ENCODE results near the gene TWIST2. TPM values are rescaled to one million over a fixed set of nuclear protein-coding genes. Genes with fewer than 3 reads are reported as not detected.

Gene TWIST2
- total RNA-seq, 1 donor from 2014 or later: 21.8 TPM

- DNase-seq: no peak
Observed at GRCh38 chr2:238838786-238839327, 9.0 kb upstream of the TWIST2 start.

DNA sequence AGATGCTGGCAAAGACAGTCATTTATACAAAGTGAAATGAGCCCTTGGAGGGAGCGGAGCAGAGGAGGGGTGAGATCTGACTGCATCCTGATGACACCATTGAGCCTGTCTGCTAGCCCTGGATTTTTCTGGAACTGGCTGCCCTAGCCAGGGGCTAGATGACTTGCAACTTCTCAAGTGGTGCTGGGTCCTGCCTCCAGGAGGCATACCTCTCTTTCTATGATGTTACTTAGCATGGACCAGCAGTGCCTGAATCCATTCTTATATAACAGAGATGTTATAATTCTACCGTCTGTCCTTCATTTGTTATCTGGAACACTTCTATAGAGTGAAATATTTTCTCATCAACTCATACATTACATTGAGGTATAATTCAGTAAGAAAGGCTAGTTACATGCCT lies 8.5 kb upstream of the TWIST2 start:
- DNase-seq: no peak

- peak; percentile 30 for DNase-seq
Observed at GRCh38 chr2:238841542-238842164, 6.2 kb upstream of the TWIST2 start.

GRCh38 chr2:238843476-238843875 lies 4.4 kb upstream of the TWIST2 start:
- DNase-seq: no peak

GRCh38 chr2:238845583-238846377 lies 2.1 kb upstream of the TWIST2 start:
- DNase-seq: no peak

DNA sequence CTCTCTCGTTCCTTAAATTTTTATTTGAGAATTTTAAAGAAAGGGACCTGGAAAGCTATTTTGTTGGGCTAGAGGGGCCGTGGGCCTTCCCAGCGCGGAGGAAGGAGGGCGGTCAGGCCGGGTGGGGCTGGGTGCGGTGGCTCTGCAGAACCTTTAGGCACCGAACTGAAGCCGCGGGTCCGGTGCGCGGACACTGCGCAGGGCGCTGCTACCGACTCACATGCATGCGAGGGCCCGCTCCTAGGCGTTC lies 1.6 kb upstream of the TWIST2 start:
- DNase-seq: no peak

DNA sequence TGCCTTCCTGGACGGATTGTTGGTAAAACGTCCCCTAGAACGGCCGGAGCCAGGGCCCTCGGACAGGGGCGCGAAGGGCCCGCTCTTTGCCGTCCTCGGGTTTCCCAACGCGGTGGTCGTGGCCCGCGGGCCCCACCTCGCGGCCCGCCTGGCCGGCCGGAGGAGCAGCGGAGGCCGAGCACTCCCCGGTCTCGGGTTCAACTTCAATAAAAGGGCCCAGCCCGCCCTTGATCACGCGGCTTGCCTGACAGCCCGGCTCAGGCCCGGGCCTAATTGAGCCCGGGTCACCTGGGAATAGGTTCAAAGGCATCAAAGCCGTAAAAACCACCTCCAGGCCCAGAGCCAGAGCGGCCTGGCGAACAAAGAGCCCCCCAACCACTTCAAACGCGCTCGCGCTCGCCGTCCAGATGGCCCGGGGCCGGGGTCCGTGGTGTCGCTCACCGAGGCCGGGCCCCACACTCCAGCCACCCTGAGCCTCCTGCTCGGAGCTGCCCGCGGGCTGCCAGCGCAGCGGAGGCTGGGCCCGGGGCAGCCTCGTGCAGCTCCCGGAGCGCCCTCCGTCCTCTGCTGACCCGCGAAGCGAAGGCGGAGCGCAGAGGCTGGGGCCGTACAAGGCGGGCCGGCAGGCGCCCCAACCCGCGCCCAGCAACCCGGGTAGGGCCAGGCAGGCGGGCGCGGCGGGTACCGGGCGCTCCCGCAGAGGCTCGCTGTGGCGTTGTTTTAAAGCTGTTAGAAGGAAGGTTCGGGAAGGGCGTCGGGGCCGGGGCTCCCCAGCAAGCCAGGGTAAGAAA lies 1.1 kb upstream of the TWIST2 start:
- DNase-seq: peak; percentile 33

DNA sequence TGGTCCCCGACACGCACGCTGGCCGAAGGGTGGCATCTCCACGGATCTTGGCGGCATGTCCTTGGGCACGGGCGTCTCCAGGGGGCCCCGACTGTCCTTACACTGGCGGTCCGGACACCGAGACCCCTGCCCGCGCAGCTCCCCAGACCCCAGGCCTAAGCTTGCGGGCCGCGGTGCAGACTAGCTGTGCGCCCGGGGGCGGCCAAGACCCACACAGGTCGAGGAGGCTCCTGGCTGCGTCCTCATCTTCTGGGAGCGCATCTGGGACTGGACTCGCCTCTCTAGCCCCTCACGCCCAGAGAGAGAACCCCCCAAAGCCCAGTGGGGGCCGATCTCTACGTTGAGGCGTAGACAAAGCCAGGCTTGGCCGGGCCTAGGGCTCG lies 475 bp upstream of the TWIST2 start:
- no peak for DNase-seq

DNA sequence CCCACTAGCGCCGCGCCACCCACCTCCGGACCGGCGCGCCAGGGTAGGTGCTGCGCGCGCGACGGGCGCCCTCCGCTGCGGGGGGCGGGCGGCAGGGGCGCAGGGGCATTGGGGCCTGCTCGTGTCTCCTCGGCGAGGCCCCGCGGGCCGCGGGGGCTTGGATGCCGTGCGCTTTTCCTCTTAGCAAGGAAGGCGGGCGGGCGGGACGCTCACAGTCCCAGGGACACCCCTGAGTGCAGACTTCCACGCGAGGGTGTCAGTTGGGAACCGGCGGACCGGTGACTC lies 748 bp downstream of the TWIST2 start:
- DNase-seq: no peak

GRCh38 chr2:238848976-238849853 lies 1.3 kb downstream of the TWIST2 start:
- no peak for DNase-seq

GRCh38 chr2:238850091-238850490 lies 2.2 kb downstream of the TWIST2 start:
- no peak for DNase-seq

DNA sequence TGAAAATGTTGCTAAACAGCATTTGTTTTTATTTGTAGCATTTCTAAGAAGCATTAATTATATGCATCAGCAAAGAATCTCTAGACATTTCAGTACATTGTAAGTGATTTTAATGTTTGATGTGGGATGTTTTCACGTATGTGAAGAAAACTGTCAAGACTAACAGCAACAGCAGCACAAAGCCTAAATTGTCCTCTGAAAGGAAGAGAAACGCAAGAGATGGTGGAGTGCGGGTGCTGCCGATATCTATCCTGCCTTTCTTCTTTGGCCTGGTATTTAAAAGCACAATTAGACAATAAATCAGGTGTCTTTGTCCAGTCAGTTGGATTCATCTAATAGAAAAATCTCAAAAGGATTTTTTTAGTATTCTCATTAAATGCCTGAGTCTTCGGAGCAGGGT lies 3.1 kb downstream of the TWIST2 start:
- DNase-seq: no peak

DNA sequence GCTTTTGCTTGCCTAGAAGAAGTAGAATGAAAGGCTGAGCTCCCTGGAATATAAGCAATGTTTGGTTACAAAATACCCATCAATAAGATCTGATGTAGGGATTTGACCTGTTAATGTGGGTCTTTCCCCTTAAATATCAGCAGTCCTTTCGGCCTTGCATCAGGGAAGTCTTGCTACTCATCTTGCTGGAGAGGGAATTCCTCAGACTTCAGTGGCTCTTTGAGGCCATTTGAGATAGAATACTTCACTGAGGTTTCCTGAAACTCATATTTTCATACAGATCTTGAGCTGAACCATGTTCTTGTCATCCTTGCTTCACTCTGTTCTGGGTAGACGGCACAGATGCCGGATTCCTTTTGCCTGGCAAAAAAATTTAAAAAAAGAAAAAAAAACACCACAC lies 3.9 kb downstream of the TWIST2 start:
- no peak for DNase-seq

- DNase-seq: no peak
Observed at GRCh38 chr2:238852206-238852869, 4.5 kb downstream of the TWIST2 start.

DNA sequence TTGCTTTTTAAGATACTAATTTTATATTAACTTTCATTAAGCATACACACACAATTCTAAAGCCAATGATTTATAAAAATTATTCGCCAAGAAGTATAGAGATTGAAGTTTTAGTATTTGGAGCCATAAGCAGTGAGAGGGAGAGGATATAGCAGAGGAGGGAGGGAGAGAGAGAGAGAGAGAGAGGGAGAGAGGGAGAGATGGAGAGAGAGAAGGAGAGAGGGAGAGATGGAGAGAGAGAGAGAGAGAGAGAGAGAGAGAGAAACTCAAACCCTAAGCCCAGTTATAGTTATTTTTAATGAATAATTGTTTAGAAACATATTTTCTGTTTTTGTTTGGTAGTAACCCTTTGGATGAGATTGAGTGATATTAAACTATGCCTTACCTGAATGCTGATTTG lies 5.3 kb downstream of the TWIST2 start:
- DNase-seq: no peak

DNA sequence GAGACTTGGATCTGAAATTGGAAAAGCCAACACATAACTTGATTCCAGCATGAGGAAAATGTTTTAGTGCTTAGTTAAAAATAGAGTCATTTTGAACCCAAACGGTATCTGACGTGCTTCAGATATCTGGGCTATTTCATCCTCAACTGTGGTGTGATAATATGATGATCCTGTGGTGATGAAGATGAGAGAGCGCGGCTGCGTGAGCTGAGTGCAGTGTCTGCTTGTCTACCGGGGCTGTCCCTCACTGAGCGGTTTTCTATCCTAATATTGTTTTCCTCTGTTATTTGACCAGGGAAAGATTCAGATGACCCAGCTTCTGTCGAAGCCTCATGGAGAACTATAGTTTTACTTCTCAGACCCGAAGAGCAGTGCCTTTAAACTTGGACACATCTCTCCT lies 5.8 kb downstream of the TWIST2 start:
- no peak for DNase-seq

DNA sequence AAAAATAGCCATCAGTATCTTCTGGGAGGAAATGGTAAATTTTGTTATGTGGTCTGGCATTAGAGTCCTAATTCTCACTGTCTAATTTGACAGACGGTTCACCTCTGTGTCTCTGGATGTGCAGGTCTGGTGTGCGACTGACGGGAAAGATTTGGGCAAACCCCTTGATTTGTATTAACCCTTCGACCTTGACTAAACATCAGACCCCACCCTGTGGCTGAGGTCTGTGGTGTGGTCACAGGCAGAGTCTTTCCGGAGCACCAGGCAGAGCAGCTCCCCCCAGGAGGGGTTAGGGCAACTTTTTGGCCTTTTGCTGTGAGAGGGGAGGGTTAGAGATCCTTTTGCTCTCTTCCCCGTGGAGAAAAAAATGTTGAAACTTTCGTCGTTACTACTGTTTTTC lies 6.4 kb downstream of the TWIST2 start:
- DNase-seq: no peak

- no peak for DNase-seq
Observed at GRCh38 chr2:238854699-238855229, 6.9 kb downstream of the TWIST2 start.

GRCh38 chr2:238855299-238855698 lies 7.4 kb downstream of the TWIST2 start:
- DNase-seq: no peak

DNA sequence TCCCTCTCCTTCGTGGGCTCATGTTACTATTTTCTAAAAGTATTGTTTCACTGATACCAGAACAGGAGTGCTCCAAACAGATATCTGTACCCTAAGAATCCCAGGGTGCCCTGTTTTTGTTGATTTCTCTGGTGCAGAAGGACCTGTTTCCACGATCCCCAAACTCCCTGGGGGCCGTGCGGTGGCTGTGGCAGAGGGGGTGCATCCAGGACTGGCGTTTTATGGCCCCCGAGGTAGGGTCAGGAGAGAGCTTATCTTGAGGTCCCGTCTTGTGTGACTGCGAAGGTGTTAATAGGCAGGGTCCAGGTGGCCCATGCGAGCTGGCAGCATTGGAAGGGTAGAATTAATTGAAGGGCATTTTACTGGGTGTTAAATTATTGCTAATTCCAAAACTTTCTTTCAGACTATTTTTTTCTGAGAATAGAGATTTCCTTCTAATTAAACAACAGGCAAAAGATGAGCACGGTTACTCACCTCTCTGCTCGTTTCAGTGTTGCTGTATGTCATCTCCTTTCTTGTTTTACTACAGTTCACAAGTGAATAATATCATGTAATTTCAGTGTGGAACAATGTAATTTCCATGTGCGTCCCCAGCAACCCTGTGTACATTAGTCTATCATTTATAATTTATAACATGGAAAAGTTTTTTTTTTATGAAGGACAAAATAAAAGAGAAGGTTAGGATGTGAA lies 8.2 kb downstream of the TWIST2 start:
- DNase-seq: no peak

Data from tongue (tissue), 2 donors.